Activated CD4-positive, alpha-beta T cell treated with anti-CD3 and anti-CD28 coated beads, Interleukin-2, Interleukin-4, amounts not matched to agents 100 ng/mL and 50 ng/mL, durations not matched to agents 16 hours and 8 hours (primary cell): Measurements from ENCODE around the gene TRAF7.
"Not testable (repeated sequence)": the region's sequence is repeated elsewhere in the genome, so short reads cannot be mapped to it uniquely, and the experiment has no call there.

Experiments used
- DNase-seq: peaks from one replicate; pipeline ENCODE4 v3.0.0-alpha.2; 2020; ENCODE audit warnings: low spot score

The TRAF7 gene

DNA sequence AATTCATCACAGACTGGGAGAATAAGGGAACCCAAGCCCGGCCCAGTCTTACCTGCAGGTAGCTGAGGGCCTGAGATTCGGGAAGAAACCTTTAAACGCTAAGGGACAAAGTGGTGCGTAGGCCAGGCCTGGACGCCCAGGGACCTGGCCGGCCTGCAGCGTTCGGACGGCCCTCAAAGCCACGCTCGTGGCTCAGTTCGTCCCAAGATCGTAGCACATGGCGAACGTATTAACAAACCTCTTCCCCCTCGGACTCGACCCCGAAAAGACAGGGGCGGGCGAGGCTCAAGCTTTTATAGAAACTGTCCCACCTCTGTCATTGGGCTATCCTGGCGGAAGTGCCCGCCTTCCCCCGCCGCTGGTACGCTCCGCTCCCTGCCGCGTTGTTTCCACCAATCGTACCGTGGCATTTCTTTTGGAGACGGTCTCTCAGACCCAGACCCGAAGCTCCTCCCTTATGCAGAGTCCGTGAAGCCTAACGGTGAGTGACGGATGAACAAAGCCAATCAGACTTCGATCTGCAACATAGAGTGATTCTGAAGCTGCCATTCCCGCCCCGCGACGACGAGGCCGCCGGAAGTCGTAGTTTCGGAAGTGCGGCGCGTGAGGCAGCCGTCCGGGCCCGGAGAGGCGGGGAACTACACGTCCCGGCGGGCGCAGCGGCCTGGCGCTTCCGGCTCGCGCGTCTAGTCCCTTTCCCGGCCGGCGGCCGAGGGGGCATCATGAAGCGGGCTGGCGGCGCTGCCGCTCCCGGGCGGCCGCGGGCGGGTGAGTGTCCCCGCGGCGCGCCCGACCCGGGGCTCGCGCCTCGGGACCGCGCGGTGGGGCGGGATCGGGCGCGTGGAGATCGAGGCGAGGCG lies at the start of gene TRAF7:
TRAF7 (plus strand) TSS at position 692 of the 860 bp plus-strand sequence. CDS start 8,139 bp downstream, outside the sequence.
- DNase-seq = peak; percentile 100

DNA sequence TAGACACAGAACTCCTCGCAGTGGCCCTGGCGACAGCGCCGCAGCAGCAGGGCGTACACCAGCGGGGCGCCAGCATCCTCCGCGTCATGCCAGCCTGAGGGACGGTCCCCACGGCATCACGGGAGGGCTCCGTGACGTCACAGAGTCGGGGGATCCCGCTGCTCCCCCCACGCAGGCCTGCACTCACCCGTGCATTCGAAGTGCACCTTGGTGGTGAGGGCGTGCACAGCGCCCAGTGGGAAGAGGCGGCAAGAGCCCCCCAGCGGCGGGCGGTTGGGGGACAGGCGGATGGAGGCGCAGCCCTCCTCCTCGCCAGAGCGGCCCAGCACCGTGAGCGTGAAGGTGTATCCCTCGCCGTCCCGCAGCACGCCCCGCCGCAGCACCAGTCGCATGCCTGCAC lies 49.4 kb upstream of the TRAF7 start:
- DNase-seq = not testable (repeated sequence)

DNA sequence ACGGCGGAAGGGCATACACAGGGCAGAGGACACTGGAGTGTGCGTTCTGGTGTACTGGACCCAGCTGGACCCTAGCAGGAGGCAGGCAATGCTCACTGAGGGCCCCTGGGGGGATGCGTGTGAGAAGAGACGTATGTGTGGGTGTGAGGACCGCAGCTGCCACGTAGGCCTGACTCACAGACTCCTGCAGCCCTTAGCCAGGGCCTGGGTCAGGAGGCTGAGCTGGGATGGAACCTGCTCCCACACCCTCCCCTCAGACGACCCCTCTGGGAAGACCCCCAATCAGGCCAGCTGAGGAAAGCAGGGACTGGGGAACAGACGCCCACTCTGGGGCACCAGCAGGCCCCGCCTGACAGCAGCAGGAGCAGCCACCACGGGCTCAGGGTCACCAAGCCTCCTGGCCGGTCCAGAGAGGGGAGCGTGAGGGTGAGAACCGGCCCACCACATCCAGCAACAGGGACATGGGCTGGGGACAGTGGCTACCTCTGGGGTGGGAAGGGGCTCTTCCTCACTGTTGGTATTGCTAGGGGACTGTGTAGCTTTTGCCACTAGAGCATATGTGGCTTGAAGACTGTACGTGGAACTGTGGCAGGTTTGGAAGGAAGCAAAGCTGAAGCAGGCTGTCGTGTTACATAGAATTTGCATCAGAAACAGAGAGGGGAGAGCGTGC lies 48.3 kb upstream of the TRAF7 start:
- DNase-seq = not testable (repeated sequence)

DNA sequence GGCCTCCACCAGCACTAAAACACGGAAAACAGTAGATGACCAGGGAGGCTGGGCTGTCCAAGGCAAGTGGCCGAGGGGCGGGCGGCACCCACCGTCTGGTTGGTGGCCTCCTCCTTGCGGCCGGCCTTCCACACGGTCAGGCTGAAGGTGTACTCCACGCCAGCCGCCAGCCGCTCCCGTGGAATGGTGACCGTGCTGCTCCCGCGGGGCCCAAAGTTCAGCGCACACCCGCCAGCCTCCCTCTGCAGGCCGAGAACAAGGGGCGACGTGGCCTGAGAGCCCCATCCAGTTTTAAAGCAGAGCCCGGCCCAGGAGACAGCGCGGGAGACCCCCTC lies 47.8 kb upstream of the TRAF7 start:
- DNase-seq = not testable (repeated sequence)

DNA sequence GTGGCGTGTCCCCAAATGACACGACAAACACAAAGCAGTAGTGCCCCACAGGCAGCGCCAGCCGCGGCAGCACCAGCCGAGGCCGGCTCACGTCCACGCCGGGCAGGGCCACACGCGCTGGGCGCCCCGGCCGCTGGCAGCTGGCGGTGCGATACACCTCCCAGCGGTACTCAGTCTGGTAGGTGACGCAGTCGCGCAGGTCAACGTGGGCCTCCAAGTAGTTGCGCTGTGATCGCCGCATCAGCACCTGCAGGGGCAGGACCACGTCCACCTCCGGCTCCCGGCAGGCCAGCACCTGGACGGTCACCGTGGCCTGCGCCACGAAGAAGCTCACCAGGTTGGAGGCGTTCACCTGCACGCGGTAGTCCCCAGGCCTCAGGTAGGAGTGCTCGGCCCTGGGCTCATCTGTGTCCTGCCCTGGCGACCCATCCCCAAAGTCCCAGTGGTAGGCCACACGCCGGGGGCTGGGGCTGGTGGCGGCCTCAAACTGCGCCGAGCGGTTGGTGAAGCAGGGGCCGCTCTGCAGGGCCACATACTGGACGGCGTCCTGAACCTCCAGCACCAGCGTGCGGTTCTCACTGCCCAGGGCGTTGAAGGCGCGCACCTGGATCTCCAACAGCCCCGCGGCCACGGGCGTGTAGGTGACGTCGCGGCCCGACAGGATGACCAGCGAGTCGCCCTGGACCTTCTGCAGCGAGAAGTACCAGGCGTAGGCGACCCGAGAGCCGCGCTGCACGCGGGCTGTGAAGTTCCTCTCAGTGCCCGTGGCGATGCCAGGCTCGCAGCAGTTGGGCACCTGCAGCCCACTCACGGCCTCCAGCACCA lies 46.9 kb upstream of the TRAF7 start:
- not testable (repeated sequence) for DNase-seq

DNA sequence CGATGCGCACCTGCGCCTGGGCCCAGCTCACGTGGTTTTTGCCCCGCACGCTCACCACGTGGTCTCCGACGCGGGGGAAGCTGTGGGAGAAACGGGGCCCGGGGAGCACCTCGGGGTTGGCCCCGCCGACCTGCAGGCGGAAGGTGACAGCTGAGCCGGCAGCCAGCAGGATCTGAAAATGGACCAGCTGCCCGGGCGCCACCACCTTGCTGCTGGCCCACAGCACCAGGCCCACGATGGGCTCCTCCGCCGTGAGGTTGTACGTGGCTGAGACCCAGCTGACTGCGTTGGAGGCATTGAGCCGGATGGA lies 46.4 kb upstream of the TRAF7 start:
- DNase-seq = not testable (repeated sequence)

DNA sequence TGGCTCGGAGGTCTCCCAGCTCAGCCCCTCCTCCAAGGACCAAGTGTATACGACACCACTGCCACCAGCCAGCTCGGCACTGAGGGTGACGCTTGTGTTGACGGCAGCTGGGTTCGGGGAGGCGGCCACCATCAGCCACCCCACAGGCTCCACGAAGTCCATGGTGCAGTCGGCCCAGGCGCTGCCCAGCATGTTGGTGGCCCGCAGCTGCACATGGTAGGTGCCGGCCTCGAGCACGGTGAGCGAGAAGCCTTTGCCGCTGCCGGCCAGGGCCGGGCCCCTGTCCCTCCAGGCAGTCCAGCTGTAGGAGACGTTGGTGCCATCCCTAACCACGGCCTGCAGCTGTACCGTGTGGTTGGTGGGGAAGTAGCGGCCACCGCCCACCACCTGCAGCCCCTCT lies 45.7 kb upstream of the TRAF7 start:
- DNase-seq = not testable (repeated sequence)

DNA sequence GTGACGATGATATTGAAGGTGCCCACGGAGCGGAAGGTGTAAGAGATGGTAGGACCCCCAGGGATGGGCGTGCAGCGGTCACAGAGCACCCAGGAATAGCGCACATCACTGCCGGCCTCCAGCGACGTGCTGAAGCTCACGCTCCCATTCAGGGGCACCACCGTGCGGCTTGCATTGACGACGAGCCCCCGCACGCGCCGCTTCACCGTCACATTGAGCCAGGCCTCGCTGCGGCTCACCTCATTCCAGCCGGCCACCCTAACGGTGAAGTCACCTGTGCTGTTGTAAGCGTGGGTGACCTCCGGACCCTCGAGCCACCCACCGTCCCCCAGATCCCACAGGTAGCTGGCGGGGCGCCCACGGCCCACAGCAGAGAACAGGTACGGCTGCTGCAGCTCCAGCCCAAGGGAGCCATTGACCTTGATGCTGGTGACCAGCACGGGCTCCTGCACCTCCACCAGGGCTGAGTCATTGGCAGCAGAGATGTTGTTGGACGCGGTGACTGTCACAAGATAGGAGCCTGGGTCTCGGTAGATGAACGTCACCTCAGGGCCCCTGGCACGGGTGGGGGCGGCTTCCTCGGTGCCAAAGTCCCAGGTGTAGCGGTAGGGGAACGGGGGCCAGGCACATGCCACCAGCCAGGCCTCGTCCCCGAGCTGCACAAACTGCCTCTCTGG lies 45.1 kb upstream of the TRAF7 start:
- DNase-seq = not testable (repeated sequence)

DNA sequence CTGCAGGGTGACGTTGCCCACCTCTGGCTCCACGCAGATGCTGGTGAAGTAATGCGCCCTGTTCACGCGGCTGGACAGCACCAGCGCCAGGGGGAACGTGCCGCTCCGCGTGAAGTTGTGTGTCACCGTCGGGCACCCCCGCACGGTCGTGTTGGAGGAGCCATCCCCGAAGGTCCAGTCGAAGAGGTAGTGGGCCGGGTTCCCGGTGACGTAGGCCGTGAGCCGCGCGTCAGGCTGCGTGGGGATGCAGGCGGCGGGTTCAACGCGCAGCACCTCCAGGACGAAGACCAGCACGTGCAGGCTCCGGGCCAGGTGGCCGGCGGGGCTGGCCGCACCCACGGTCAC lies 44.6 kb upstream of the TRAF7 start:
- not testable (repeated sequence) for DNase-seq

DNA sequence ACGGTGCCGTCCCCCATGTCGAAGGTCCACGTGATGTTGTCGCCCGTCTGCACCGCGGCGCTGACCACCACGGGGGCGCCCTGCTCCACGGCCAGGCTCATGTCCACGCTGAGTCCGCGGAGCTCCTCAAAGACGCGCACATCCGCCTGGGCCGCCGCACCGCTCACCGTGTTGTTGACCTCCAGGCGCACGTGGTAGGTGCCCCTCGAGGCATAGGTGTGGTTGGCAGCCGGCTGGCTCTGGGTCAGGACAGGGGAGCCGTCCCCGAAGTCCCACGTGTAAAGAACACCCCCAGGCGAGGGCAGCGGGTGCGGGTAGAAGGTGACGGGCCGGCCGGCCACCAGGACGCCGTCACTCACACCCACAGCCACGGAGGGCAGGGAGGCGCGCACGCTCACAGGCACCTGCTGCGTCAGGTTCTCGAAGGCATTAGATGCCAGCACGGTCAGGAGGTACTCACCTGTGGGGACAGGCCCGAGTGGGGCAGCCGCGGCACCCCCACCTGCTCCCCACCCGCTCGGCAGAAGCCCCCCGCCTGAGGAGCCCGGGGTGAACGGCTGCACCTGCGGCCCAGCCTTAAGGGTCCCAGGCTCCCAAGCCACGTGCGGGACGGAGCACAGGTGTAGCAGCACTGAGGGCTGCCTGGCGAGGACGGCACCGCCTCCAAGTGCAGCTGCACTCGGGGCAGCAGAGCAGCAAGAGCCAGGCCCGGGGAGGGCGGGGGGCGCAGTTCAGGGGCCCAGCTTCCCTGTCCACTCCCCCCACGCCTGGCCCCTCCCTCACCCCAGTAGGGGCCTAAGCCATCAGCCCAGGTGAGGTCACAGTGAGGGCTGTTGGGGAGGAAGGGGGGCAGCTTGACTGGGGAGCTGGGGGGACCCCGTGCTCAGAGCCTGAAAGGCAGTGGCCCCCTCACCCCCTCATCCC lies 43.9 kb upstream of the TRAF7 start:
- DNase-seq = not testable (repeated sequence)

DNA sequence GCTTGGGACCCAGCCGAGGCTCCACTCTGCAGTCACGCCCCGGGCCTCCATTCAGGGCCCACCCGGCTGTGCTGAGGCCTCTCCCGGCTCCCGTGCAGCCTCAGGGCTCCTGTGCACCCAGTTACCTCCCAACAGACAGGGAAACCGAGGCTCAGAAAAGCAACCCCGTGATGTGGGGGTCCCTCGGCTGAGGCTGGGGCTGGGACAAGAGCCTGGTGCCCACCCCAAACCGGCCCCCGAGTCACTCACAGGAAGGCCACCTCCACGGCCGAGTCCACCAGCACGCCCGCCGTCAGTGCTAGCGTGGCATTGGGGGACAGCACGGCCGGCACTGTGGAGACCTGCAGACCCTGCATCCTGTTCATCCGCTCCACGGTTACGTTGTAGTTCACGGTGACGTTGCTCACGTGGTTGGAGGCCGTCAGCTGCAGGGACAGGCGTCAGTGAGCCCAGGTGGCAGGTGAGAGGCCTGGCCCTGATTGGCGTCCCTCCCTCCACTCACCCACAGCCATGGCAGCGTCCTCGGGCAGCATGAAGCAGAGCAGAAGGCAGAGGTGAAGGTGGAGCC lies 43.0 kb upstream of the TRAF7 start:
- DNase-seq = not testable (repeated sequence)

DNA sequence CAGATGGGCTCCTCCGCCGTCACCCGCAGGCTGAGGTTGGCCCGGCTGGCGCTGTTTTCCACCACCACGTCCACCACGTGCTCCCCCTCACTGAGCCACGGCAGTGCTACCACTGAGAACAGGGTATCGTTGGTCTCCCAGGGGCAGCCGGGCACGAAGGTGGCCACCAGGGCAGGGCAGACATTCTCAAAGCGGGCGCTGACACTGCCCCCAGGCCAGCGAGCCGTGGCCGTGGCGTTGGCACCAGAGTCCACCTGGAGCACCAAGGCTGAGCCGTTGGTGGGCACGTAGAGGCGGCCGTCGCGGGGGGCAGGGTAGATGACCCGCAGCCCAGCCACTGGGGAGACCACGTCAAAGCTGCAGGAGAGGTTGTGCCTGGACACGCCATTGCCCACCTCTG lies 41.4 kb upstream of the TRAF7 start:
- not testable (repeated sequence) for DNase-seq

DNA sequence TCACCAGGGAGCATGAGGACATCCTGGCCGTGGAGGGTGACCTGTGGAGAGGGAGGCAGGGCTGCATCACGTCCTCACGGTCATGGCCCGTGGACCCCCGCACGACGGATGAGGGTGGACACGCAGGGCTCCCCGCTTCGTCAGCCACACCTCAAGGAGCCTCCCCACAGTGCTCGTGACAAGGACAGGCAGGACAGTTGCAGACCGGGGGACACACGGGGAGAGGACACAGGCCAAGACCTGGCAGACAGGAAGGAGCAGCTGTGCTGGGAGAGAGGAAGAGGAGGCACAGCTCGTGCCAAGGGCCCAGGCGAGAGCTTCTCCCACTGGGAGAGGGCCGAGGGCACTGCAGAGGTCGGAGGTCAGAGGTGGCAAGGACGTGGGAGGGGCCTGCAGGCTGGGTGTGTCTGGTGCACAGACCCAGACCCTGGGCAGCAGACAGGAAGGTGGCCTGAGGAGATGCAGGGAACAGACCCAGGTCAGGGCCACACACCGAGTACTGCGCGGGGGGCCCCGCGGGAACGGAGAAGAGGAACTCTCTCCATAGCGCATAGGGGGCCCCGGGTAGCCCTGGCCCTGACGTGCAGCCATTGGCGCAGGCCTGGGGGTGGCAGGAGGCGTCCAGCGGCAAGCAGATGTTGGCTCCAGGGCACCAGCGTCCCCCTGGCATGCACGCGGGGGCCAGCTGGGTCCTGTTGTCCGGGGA lies 40.5 kb upstream of the TRAF7 start:
- DNase-seq = not testable (repeated sequence)

DNA sequence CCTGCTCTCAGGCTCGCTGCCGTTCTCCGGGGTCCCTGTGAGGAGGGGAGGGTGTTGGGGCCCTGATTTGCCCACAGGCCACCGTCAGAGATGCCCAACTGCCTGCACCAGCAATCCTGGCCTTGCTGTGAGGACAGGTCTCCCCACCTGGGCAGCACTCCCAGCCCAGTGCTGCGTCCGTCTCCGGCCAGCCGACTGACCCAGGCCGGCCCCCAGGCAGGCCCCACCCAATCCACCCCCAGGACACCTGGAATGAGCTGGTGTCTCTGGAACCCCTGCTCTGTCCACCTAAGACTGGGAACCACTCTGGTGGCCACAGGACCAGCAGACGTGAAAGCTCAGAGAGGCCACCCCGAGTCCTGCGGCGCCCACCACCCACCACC lies 40.0 kb upstream of the TRAF7 start:
- no peak for DNase-seq

DNA sequence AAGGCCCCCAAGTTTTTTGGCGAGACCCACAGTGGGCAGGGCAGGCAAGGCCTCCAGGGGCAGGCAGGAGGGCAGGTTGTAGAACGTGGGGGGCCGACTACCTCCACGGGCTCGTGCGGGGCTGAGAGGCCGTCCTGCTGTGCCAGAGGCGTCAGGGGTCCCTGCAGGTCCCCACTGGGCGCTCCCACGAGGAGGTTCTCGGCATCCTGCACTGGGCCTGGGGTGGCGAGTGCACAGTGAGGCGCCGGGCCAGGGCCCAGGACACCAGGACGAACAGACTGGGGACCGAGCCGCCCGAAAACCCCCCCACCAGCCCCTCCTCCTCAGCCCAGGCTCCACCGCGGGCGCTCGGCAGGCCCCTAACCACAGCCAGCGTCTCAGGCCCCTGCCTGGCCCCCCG lies 39.2 kb upstream of the TRAF7 start:
- DNase-seq = not testable (repeated sequence)

DNA sequence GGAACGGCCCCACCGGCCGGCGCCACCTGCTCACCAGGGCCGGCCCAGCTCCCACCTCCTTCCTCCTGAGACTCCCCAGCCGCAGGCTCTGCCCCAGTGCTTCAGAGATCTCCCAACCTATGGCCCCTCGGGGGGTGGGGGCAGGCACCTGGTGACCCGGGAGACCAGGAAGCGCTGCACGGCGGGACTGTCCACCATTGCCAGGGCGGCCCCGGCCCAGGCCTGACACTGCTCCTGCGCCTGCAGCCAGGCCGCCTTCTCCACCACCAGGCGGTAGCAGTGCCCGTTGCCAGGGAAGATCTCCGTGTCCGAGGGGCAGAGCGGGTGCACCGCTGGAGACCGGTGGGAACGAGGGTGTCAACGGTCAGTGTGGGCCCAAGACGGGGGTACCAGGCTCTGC lies 38.2 kb upstream of the TRAF7 start:
- not testable (repeated sequence) for DNase-seq

DNA sequence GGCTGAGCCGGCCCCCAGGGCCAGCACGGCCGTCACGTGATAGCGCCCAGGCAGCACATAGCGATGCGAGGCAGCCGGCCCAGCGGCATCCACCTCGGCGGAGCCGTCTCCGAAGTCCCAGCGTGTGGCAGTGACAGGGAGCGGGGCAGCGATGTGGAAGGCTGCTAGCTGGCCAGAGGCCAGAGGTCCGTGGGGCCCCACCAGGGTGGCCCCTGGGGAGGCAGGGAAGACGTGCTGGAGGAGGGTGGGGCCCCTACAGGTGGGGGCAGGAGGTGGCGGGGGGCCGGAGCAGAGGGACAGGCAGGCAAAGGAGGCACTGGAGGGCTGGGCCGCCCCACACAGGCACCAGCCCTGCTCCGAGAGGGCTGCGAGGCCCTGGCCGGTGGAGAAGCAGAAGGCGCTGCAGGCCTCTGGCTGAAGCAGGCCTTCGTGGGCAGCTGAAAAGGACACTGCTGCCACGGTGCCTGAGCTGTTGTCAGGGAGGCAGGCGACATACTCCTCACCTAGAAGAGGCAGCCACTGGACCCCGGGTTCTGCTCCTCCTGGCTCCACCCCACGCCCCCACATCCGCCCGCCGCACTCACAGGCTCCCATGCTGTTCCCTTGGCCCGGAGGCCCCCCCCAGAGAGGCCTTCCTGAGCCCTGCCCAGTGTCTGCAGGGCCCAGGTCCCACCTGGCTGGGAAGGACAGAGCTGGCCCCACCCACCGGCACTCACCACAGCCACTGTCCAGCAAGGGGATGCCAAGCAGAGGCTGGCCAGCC lies 37.4 kb upstream of the TRAF7 start:
- not testable (repeated sequence) for DNase-seq

DNA sequence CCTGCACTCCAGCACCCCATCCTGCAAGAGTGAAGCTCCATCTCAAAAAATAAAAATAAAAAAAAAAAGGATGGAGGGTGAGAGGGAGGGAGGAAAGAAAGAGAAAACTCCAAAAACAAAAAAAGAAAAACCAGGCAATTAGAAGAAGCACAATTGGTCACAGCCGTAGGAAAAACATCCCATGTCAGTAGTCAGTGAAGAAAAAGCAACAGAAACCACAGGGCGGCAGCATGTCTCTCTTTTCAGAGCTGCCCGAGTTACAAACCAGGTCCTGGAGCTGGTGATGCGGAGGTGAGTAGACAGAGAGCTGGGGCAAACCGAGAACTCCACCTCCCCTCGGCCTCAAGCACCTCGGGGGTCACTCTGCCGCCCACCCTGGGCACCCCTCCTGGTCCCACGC lies 34.3 kb upstream of the TRAF7 start:
- DNase-seq = peak; percentile 20

DNA sequence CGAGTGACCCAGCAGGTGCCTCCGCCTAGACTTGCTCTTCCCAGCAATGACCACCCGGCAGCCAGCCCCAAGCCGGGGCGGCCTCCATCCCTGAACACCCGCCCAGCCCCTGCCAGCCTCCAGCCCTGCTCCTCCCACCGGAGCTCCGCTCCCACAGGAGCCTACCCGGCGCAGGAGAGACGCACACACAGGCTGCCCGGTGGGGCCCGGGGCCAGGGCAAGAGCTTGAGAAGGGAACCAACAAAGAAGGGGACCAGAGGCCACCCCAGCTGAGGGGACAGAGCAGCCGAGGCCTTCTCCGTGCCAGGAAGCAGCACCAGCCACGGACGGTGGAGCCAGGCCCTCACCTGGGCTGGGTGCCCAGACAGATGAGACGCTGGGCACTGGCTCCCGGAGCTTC lies 33.7 kb upstream of the TRAF7 start:
- no peak for DNase-seq
